Panc1 (cell line): ENCODE data around the gene PDCD4. TPM values are rescaled to one million over a fixed set of nuclear protein-coding genes. Genes with fewer than 3 reads are reported as not detected.

Experiments
- ATAC-seq: fragments of 200-7000 bp; cut with Tn5 transposase; 2 replicates; pipeline ENCODE4 v1.9.1; 2020; ENCODE audit warnings: mild to moderate bottlenecking, moderate library complexity
- BruUV-seq: library from RNA; stranded (reverse); fragments of 400-500 nt; replicated peaks from 2 replicates; lab custom pipeline; 2021; lab: Mats Ljungman, UMichigan
- CTCF ChIA-PET: fragments of 300-600 bp; sonication (Branson Sonifier 250); formaldehyde crosslinking; loops from one replicate; lab custom pipeline; 2022; ENCODE audit warnings: antibody characterized with exemption; lab: Charles Lee
- POLR2A ChIA-PET: fragments of 300-600 bp; sonication (Branson Sonifier 250); formaldehyde crosslinking; loops from one replicate; lab custom pipeline; 2022; ENCODE audit warnings: antibody characterized with exemption; lab: Charles Lee
- DNase-seq: peaks from one replicate; pipeline ENCODE4 v3.0.0-alpha.2; 2010; ENCODE audit warnings: low read depth, low spot score
- H3K27ac ChIP-seq: 2 replicates; pipeline ENCODE4 v1.5.1; 2011; ENCODE audit warnings: mild to moderate bottlenecking, low read length, inconsistent platforms
- H3K27me3 ChIP-seq: fragments of 200-500 bp; sonication (Bioruptor generic); 2 replicates; pipeline ENCODE4 v1.6.0; 2014; ENCODE audit warnings: low read length, inconsistent platforms; ENCODE audit not compliant: control insufficient read depth, insufficient read depth
- H3K36me3 ChIP-seq: fragments of 200-500 bp; sonication (Bioruptor generic); 2 replicates; pipeline ENCODE4 v1.5.1; 2014; ENCODE audit warnings: inconsistent platforms, mild to moderate bottlenecking, low read length, moderate library complexity; ENCODE audit not compliant: control insufficient read depth, insufficient read depth
- H3K4me1 ChIP-seq: 2 replicates; pipeline ENCODE4 v1.5.1; 2011; ENCODE audit warnings: inconsistent platforms, mild to moderate bottlenecking, low read length, moderate library complexity; ENCODE audit not compliant: control insufficient read depth, insufficient read depth
- H3K4me3 ChIP-seq, 2 experiments: 2 replicates each; pipeline ENCODE4 v1.5.1; 2011 to 2012; ENCODE audit warnings: low read depth in 2 of 2, low read length in 2 of 2, mild to moderate bottlenecking in 2 of 2, inconsistent platforms in 1 of 2, moderate library complexity in 1 of 2
- H3K9me3 ChIP-seq: fragments of 200-500 bp; sonication (Bioruptor generic); 2 replicates; pipeline ENCODE4 v1.5.1; 2014; ENCODE audit warnings: low read depth, mild to moderate bottlenecking, inconsistent platforms, low read length, moderate library complexity; ENCODE audit not compliant: control insufficient read depth, insufficient read depth
- CTCF ChIP-seq: fragments of 450-650 bp; IDR thresholded peaks from 2 replicates; pipeline ENCODE4 v1.5.1; 2017; ENCODE audit warnings: mild to moderate bottlenecking
- POLR2AphosphoS5 ChIP-seq: IDR thresholded peaks from 2 replicates; pipeline ENCODE4 v1.6.1; 2012; ENCODE audit warnings: mild to moderate bottlenecking, low read depth, low read length, moderate library complexity
- REST ChIP-seq, 2 experiments: IDR thresholded peaks; 2 replicates each; pipeline ENCODE4 v1.6.1; 2011 to 2012; ENCODE audit warnings: low read depth in 2 of 2, control low read depth in 1 of 2, low read length in 1 of 2, mild to moderate bottlenecking in 1 of 2, moderate library complexity in 1 of 2; ENCODE audit not compliant: insufficient read depth in 1 of 2
- SIN3A ChIP-seq: IDR thresholded peaks from 2 replicates; pipeline ENCODE4 v1.6.1; 2012; ENCODE audit warnings: low read depth, mild to moderate bottlenecking, low read length, moderate library complexity, borderline replicate concordance; ENCODE audit not compliant: insufficient read depth
- TCF7L2 ChIP-seq: IDR thresholded peaks from 2 replicates; pipeline ENCODE4 v1.6.1; 2011; ENCODE audit warnings: mild to moderate bottlenecking, low read depth, low read length, inconsistent platforms
- in situ Hi-C: cut with HindIII; loops from 2 replicates; pipeline ENCODE4 v1.10.0; 2016; ENCODE audit warnings: low sequenced_read_pairs, low pct_unique_long_range_greater_than_20kb
- intact Hi-C: fragments of 100-400 bp; cut with micrococcal nuclease; formaldehyde crosslinking; loops from one replicate; pipeline ENCODE4 v1.10.0; 2022; ENCODE audit not compliant: unreplicated experiment
- total RNA-seq: library from RNA; stranded (reverse); gene quantifications from one replicate; pipeline ENCODE4 v1.2.1, GENCODE V29; 2021; ENCODE audit not compliant: unreplicated experiment

Gene PDCD4
- total RNA-seq, 1 experiment from 2014 or later: 33.6 TPM

- Histone ChIP-seq H3K4me3 (peak overlapping the region; percentile 63 to 72), H3K36me3 (peaks cover 3% of the 10 kb centered on the region; the same call in 1 of the 2 replicates), H3K27me3 (no peaks in the 10 kb centered on the region), H3K4me1 (peaks cover 16% of the 10 kb centered on the region), H3K9me3 (no peaks in the 10 kb centered on the region), H3K27ac (peak overlapping the region; percentile 72)
- TSS peak; percentile 66 for BruUV-seq
- POLR2A ChIA-PET: interaction anchor here (0.5 to 0.7 kb wide), 3 partner anchors 45 to 1349 kb away, joined by 3 to 10 read pairs (median 6); no protein-coding TSS in a partner anchor
- TF ChIP-seq CTCF (no peak; the same call in 1 of the 2 replicates), POLR2AphosphoS5 (no peak), SIN3A (no peak), TCF7L2 (no peak), REST (IDR thresholded peaks at IDR 0.05; ENCODE audit: insufficient read depth in 1 of 2, low read depth in 2 of 2, low read length in 1 of 2) (no peak)
- intact Hi-C loops (no loop called here), in situ Hi-C loops (no loop called here)
- CTCF ChIA-PET: interaction anchor here (1.0 kb wide), 1 partner anchor 21 kb away, joined by 3 read pairs; no protein-coding TSS in a partner anchor
- ATAC-seq (no peak), DNase-seq (no peak)
Observed at GRCh38 chr10:110872984-110873923, 1.5 kb downstream of the PDCD4 start.

- no peaks in the 10 kb centered on the region for H3K27me3 ChIP-seq
- peak overlapping the region in 1 of 2 experiments; percentile 72; a peak in 3 of 4 replicates for H3K4me3 ChIP-seq
- intact Hi-C loops: no loop called here
- H3K36me3 ChIP-seq: peaks cover 3% of the 10 kb centered on the region; the same call in 1 of the 2 replicates
- ATAC-seq (no peak), DNase-seq (no peak)
- H3K4me1 ChIP-seq: peaks cover 16% of the 10 kb centered on the region
- CTCF ChIA-PET: no interaction called here
- in situ Hi-C loops: no loop called here
- peak overlapping the region; percentile 72 for H3K27ac ChIP-seq
- no peak for TF ChIP-seq POLR2AphosphoS5
- TF ChIP-seq CTCF: no peak
- TF ChIP-seq REST (IDR thresholded peaks at IDR 0.05; ENCODE audit: insufficient read depth in 1 of 2, low read depth in 2 of 2, low read length in 1 of 2): no peak
- TF ChIP-seq SIN3A: no peak
- TF ChIP-seq TCF7L2: no peak
- POLR2A ChIA-PET: no interaction called here
- no peaks in the 10 kb centered on the region for H3K9me3 ChIP-seq
- no TSS peak for BruUV-seq
Observed at GRCh38 chr10:110873951-110874350, 2.2 kb downstream of the PDCD4 start.
